NCI-H345 treated with DMSO at 0.1 percent for 48 hours (cell line): Measurements from ENCODE around the gene BCL2L12.
"Not testable (repeated sequence)": the region's sequence is repeated elsewhere in the genome, so short reads cannot be mapped to it uniquely, and the experiment has no call there.

Experiments
- DNase-seq: peaks from one replicate; lab custom pipeline; 2025; ENCODE audit not compliant: unreplicated experiment; lab: John Stamatoyannopoulos, UW

BCL2L12 gene

DNA sequence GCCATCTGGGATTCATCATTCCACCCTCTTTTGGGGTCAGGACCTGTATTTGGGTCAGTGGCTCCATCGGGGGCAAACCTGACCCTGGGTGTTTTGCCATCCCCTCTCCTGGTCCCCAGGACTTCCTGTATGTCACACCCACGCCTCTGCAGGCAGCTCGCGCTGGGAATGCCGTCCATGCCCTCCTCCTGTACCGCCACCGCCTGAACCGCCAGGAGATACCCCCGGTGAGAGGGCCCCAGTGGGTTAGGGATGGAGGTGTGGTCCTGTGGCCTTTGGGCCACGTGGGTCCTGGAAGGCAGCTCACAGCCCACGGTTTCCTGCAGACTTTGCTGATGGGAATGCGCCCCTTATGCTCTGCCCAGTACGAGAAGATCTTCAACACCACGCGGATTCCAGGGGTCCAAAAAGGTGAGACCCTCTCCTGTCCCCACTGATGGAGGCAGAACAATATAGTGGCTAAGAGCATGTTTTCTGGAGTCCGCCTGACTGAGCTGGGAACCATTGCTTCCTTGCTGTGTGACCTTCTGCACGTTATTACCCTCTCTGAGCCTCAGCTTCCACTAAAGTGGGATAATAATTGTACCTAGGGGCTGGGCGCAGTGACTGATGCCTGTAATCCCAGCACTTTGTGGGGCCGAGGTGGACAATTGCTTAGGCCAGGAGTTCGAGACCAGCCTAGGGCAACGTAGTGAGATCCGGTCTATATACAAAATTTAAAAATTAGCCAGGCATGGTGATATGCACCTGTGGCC lies 39.3 kb downstream of the BCL2L12 start:
- DNase-seq, result no peak

DNA sequence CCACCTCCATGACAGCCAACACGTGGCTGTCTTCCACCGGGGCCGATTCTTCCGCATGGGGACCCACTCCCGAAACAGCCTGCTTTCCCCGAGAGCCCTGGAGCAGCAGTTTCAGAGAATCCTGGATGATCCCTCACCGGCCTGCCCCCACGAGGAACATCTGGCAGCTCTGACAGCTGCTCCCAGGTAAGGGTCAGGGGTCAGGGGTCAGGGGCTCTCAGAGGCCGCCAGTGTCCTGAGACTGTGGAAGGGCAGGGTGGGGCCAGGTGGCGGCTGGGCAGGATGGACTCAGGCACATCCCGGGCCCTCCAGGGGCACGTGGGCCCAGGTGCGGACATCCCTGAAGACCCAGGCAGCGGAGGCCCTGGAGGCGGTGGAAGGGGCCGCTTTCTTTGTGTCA lies 40.2 kb downstream of the BCL2L12 start:
- DNase-seq, result no peak

DNA sequence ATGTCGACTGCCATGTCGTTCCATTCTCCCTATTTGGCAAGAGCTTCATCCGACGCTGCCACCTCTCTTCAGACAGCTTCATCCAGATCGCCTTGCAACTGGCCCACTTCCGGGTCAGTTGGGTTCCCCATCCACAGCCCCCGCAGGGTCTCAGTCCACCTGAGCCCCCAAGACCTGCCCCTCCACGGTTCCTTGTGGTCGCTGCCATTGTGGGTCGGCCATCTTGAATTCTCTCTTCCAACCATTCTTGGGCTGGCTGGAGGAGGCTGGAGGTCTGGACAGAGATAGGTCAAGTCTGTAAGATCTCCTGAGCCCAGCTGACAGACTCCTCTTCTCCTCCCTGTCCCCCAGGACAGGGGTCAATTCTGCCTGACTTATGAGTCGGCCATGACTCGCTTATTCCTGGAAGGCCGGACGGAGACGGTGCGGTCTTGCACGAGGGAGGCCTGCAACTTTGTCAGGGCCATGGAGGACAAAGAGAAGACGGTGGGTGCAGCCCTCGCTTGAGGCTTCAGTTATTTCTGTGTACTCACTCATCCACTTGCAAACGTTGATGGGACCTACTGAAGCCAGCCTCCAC lies 44.7 kb downstream of the BCL2L12 start:
- no peak for DNase-seq

- DNase-seq, result no peak
Observed at GRCh38 chr19:49712397-49712859, 46.7 kb downstream of the BCL2L12 start.

GRCh38 chr19:49713236-49713845 lies 47.6 kb downstream of the BCL2L12 start:
- no peak for DNase-seq

DNA sequence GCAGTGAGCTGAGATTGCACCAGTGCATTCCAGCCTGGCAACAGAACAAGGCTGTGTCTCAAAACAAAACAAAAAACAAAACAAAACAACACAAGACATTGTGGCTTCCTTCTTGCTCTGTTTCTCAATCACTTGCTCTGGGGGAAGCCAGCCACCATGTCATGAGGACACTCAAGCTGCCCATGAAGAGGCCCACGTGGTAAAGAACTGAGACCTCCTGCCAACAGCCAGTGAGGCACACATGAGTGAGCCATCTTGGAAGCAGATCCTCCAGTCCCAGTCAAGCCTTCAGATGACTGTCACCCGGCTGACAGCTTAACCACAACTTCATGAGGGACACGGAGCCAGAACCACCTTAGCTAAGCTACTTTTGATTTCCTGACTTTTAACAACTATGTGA lies 50.4 kb downstream of the BCL2L12 start:
- no peak for DNase-seq

- no peak for DNase-seq
Observed at GRCh38 chr19:49718511-49718910, 52.8 kb downstream of the BCL2L12 start.

GRCh38 chr19:49718991-49719390 lies 53.3 kb downstream of the BCL2L12 start:
- no peak for DNase-seq

GRCh38 chr19:49719420-49719819 lies 53.7 kb downstream of the BCL2L12 start:
- not testable (repeated sequence) for DNase-seq
